NT2/D1 (cell line): ENCODE measurements around the gene ZNF536.

Experiments
- DNase-seq: peaks from one replicate; pipeline ENCODE4 v3.0.0-alpha.2; 2011; ENCODE audit warnings: low read depth, low spot score
- H3K27me3 ChIP-seq: 2 replicates; pipeline ENCODE4 v1.6.0; 2011; ENCODE audit warnings: mild to moderate bottlenecking; ENCODE audit not compliant: insufficient read length, insufficient read depth
- H3K36me3 ChIP-seq: 2 replicates; pipeline ENCODE4 v1.6.1; 2011; ENCODE audit warnings: mild to moderate bottlenecking, low read length, mixed read lengths; ENCODE audit not compliant: insufficient read depth, insufficient read length
- H3K4me1 ChIP-seq: 2 replicates; pipeline ENCODE4 v1.5.1; 2011; ENCODE audit not compliant: insufficient read depth, insufficient read length
- H3K4me3 ChIP-seq: 2 replicates; pipeline ENCODE4 v1.5.1; 2011; ENCODE audit warnings: low read depth; ENCODE audit not compliant: insufficient read length
- H3K9ac ChIP-seq: 2 replicates; pipeline ENCODE4 v1.6.0; 2011; ENCODE audit warnings: low read depth; ENCODE audit not compliant: insufficient read length
- H3K9me3 ChIP-seq: 2 replicates; pipeline ENCODE4 v1.5.1; 2011; ENCODE audit warnings: mild to moderate bottlenecking, low read length; ENCODE audit not compliant: insufficient read depth
- SUZ12 ChIP-seq: IDR thresholded peaks from 2 replicates; pipeline ENCODE4 v1.6.1; 2011; ENCODE audit not compliant: insufficient read length, insufficient read depth; ENCODE audit errors: extremely low read depth
- YY1 ChIP-seq: IDR thresholded peaks from 2 replicates; pipeline ENCODE4 v1.6.1; 2011; ENCODE audit not compliant: insufficient read length, insufficient read depth
- ZNF274 ChIP-seq: IDR thresholded peaks from 2 replicates; pipeline ENCODE4 v1.6.1; 2011; ENCODE audit warnings: mild to moderate bottlenecking, low read depth, low read length

ZNF536 gene

DNA sequence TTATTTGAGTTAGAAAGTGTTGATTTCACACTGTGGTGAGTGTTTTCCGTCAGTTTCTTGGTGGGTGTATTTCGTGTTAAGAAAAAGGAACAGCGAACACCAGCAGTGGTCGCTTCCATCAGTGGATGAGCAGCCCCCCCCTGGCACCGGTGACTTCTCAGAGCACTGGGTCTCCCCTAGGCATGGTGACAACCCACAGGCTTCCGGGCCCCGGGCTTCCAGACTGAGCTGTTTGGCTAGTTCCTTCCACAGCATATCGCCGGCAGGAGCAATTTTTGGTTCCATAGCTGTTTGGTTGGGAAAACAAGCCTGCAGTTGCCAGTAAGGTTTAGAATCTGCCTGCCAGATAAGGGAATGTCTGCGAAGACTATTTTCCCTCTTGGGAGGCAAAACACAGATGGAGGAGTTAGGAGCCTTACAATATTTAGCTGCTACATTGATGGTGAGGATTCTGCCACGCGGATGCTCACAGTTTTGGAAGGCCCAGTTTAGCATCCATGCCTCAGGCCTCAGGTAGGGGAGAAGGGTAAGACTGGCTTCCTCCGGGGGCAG lies 18.7 kb upstream of the ZNF536 start:
- H3K36me3 ChIP-seq, result no peaks in the 10 kb centered on the region
- no peaks in the 10 kb centered on the region for H3K27me3 ChIP-seq
- no peak for DNase-seq
- no peak overlapping the region for H3K4me3 ChIP-seq
- no peaks in the 10 kb centered on the region for H3K9me3 ChIP-seq
- H3K4me1 ChIP-seq, result no peaks in the 10 kb centered on the region
- no peak for TF ChIP-seq SUZ12
- no peak for TF ChIP-seq YY1
- TF ChIP-seq ZNF274, result no peak
- no peak overlapping the region for H3K9ac ChIP-seq

DNA sequence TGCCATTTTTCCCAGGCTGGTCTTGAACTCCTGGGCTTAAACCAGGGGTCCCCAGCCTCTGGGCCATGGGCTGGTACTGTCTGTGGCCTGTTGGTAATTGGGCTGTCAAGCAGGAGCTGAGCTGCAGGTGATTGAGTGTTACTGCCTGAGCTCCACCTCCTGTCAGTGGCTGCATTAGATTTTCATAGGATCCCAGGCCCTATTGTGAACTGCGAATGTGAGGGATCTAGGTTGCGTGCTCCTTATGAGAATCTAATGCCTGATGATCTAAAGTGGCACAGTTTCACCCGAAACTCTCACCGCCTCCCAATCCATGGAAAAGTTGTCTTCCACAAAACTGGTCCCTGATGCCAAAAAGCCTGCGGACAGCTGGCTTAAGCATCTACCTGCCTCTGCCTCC lies 16.6 kb upstream of the ZNF536 start:
- no peak for DNase-seq
- H3K9me3 ChIP-seq, result no peaks in the 10 kb centered on the region
- no peak overlapping the region for H3K9ac ChIP-seq
- H3K27me3 ChIP-seq, result no peaks in the 10 kb centered on the region
- TF ChIP-seq ZNF274 (no peak), YY1 (no peak)
- no peaks in the 10 kb centered on the region for H3K36me3 ChIP-seq
- H3K4me1 ChIP-seq, result no peaks in the 10 kb centered on the region
- no peak overlapping the region for H3K4me3 ChIP-seq

DNA sequence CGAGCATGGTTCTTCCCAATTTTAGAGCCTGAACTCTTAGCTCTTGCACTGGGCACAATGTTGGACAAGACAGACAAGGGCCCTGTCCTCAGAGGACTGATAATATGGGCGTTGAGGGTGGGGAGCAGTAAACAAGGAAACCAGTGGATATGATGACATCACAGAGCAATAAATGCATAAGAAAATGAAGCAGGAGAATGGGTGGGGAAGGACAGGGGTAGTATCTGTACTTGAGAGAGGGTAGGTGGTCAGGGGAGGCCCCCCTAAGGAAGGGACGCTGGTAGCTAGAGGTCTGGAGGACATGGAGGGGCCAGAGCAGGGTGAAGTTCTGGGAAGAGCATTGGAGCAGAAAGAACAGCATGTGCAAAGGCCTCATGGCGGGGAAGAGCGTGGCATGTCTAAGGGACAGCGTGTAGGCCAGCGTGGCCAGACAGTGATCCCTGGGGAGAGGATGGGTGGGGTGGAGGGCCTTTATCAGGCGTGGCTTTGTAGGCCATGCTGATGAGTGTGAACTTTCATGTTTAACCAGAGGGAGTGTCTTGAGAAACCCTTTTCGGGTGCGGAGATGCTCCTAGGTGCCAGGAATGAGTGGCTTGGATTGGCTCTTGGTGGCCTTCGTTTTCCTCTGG lies 15.1 kb upstream of the ZNF536 start:
- H3K4me3 ChIP-seq, result no peak overlapping the region
- no peak for DNase-seq
- no peak overlapping the region for H3K9ac ChIP-seq
- H3K27me3 ChIP-seq, result no peaks in the 10 kb centered on the region
- no peaks in the 10 kb centered on the region for H3K4me1 ChIP-seq
- no peaks in the 10 kb centered on the region for H3K36me3 ChIP-seq
- no peak for TF ChIP-seq SUZ12
- H3K9me3 ChIP-seq, result no peaks in the 10 kb centered on the region

DNA sequence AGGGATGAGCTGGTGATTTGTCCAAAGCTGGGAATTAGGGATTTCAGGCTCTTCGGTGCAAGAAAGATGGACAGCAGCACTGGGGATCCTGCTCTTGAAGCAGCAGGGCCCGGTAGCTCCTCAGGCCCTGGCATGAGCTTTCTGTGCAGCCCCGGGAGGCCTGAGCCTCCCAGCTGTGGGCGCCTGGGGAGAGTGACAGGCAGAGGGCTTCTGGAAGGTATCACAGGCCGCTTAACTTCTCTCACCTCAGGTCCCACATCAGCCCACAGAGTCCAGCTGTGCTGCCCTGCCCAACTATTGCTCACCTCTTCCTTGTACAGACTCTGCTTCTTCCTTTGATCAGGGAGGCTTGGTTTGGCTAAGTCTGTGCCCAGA lies 14.6 kb upstream of the ZNF536 start:
- Histone ChIP-seq H3K9me3 (no peaks in the 10 kb centered on the region), H3K9ac (no peak overlapping the region), H3K4me3 (no peak overlapping the region), H3K27me3 (no peaks in the 10 kb centered on the region), H3K4me1 (no peaks in the 10 kb centered on the region), H3K36me3 (no peaks in the 10 kb centered on the region)
- TF ChIP-seq YY1 (no peak), SUZ12 (no peak)
- DNase-seq, result no peak

DNA sequence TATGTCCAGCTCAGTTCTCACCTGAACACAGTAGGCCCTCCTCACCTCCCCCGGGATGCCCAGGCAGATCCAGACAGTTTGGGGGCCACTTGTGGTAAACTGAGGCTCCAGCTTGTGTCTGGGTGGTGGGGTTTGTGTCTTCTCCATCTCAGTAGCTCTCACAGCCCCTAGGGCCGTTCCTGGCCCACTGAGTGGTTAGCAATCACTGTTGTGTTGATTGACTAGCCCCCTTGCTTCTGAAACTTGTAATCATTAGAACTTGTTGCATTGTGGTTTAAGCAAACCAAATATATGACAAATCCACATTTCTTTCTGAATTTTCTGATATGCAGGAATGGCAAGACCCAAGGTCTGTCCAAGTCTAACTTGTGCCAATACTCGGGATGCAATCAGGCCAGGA lies 13.9 kb upstream of the ZNF536 start:
- no peak overlapping the region for H3K9ac ChIP-seq

DNA sequence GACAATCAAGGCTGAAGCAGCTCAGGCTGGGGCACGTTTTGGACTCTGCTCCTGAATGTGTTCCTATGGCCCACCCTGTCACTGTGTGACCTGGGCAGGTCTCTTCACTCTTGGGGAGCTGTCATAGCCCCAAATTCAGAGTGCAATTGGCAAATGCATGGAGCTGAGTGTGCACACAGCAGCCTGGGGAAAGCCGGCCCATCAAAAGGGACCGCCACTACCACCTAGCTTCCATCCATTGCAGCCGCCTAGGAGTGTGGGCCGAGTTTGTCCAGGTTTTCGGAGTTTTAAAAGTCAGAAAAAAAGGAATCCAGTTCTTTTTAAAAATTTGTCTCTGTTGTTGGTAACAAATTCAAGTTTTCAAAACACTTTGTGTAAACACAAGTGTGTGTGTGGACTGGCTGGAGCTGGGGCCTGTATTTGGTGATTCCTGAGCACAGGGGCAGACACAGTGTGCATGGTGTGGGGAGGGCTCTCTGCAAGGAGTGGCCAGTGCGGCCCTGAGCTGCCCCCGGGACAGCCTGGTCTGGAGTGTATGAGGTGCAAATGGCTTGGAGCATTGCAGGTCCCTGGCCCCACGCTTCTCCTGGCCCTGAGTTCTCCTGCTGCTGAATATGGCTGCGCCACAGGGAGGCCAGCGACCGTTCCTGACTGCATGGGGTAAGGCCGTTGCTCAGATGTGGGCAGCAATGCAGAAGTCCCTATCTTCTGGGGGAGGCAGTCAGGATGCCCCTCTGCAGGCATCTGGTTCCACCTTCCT lies 13.2 kb upstream of the ZNF536 start:
- Histone ChIP-seq H3K36me3 (no peaks in the 10 kb centered on the region), H3K9ac (no peak overlapping the region), H3K27me3 (no peaks in the 10 kb centered on the region), H3K4me3 (no peak overlapping the region), H3K4me1 (no peaks in the 10 kb centered on the region), H3K9me3 (no peaks in the 10 kb centered on the region)
- no peak for DNase-seq
- TF ChIP-seq SUZ12, result no peak
- TF ChIP-seq YY1, result no peak
- TF ChIP-seq ZNF274, result no peak

More for the DNA sequence above, 13.9 kb upstream of the ZNF536 start:
- Histone ChIP-seq H3K27me3 (no peaks in the 10 kb centered on the region), H3K4me3 (no peak overlapping the region), H3K9me3 (no peaks in the 10 kb centered on the region), H3K4me1 (no peaks in the 10 kb centered on the region), H3K36me3 (no peaks in the 10 kb centered on the region)
- DNase-seq, result no peak
- TF ChIP-seq YY1 (no peak), ZNF274 (no peak), SUZ12 (no peak)

DNA sequence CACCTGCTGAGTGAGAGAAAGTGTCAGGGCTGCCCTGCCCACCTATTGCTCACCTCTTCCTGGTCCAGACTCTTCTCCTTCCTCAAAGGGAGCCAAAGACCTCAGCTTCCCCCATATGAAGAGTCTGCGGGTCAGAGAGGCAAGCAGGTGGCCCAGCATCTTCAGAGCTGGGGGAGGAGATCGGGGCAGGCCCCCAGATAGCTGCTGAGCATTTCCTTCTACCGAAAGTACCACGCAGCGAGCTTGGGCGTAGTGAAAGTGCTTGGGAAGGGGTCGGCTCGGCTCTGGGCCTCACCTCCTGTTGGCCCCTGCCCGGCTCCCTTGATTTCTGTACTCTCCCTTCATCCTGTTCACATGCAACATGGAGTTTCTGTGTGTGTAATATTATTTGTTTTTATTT lies 12.2 kb upstream of the ZNF536 start:
- Histone ChIP-seq H3K36me3 (no peaks in the 10 kb centered on the region), H3K27me3 (no peaks in the 10 kb centered on the region), H3K4me1 (no peaks in the 10 kb centered on the region), H3K9me3 (no peaks in the 10 kb centered on the region), H3K9ac (no peak overlapping the region), H3K4me3 (no peak overlapping the region)
- DNase-seq, result no peak
- TF ChIP-seq ZNF274 (no peak), YY1 (no peak)
